ENCODE results near the gene POLL.
"Not testable (repeated sequence)": the region's sequence is repeated elsewhere in the genome, so short reads cannot be mapped to it uniquely, and the experiment has no call there.

POLL gene

DNA sequence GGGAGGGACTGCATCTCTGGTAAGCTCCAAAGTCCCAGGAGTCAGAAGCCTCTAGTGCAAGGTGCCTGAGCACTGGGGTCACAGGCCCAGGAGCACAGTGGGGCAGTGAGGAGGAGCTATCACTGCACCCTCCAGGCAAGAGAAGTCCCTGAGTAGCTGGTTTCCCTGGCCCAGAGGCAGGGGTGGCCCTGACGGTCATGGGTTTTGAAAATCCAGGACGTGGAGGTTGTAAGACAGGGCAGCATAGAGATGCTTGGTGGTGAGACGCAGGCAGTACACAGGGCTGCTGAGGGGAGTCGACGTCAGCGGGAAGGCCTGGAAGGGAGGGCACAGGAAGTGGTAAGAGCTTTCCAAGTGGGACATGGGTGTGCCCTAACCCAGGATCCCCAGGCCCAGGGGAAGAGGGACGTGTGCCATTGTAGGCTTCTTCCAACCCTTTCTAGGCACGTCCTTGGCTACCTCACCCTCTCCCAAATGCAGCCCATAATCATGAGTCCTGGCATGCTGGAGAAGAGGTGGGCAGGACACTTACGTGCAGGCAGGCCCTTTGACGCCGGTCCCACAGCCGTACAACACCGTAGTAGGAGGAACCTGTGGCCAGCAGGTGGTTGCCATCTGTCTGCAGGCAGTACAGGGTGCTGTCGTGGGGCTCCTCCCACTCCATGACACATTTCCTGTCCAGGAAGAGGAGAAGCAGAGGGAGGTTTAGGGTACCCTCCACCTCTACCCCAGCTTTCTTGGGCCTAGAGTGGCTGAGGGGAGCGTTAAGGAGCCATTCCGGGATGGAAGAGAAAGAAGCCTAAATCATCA is 23.2 kb upstream of the POLL start:
- DNase-seq: peak; percentile 20

DNA sequence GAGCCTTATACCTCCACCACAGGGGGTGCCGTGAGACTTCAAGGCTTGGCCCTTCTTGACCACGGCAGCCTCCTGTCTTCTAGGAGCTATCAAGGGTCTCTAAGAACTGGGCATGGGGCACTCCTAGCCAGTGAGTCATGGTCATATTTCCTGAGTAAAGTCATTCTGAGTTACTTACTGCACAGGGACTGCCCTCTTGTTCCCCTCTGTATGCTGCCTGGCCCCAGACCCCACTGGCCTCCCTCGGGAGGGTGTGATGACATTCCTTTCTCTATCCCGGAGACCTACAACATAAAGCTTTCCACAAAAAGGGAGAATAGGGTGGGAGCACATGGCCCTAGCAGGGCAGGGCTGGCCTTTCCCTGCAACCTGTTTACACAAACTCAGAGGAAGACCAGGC is 21.4 kb upstream of the POLL start:
- DNase-seq: no peak

DNA sequence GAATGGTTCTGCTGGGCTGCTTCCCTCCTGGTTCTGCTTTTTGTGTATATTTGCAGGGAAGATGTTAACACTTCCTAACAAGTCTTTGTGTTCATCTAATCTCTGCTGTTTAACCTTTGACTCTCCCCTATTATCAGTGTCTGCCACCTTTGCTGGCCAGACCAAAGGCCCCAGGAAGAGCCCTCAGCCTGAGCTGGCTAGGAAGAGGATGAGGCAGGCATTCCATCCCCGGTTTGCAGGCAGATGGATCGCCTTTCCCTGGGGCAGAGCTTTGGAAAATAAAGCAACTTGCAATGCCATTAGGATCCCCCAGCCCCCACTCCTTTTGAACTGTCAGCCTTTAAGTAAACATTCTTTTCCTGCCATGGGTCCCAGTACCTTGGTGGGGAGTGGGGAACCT is 19.1 kb upstream of the POLL start:
- DNase-seq: no peak

DNA sequence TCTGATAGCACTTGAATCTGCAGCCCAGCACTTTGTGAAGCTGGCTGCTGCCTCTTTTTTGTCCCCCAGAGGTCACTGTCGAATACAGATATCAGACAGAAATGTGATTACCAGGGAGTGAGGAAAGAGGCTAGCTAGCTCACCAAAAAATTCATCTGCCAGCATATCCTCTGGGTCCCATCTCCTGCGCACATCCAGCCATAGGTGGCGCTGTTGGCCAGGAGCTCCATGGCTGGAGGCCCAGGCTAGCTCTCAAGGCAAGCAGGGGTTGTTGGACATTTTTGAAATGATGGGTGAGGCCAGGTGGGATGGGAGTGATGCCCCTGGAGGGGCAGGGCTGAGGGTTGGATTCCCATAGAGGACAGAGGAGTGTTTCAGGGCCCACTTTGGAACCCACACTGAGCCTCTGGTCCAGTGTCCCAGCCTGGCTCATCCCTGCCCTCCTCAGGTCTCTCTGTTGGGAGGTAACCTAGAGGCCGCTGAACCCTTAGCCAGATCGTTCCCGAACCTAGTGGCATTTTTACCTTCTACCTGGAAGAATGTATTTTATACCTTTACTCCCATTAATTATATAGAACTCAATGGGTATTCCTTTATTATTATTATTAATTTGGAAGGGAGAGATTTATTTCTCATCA is 14.8 kb upstream of the POLL start:
- peak; percentile 93 for DNase-seq

DNA sequence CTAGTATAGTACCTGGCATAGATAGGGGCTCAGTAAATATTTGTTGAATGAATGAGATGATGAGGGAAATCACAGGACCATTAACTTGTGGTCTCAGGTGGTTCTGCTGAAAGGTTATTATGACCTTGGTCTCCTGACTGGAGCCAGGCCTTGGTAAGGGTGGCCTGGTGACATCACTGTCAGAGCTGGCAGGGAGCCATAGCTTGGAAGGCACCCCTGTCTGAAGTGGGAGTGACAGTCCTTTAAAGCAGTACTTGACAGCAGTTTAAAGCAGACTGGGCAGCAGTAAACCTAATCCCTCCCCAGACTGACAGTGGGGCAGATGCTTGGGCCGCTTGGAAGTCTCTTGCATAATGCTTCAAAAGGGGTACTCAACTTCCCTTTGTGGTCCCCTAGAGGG is 13.5 kb upstream of the POLL start:
- DNase-seq: peak; percentile 73

DNA sequence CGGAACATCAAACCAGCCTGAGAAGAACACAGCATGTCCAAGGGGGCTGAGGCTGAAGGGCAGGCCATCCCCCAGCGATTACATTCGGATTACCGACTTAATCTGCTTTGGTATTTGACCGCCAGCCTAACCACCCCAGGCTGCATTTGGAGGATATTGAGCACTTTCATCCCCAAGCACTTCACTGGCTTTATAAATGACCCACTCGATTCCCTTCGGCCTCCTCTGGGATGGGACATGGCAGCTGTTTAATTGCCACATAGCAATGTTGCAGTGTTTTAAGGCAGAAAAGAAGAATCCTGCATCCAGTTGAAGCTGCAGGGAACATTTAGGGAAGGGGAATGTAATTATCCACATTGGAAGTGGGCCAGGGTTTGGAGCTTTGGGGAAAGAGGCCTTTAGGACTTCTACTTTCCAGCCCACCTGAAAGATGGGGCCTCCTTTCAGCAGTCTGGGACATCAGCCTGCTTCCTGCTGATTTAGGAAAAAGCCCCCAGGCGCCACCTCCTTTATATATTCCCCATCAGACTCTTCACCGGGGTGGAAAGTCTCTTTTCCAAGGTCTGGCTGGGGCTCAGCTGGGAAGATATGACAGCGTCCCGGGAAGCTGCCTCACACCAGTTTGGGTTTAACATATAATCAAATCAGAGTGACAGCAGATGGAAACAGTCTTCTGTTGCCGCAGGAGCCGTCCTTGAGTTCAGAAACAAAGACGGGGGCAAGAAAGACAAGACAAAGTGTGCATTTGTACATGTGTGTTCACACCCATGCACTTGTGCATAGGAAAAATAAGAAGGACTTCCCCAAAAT is 9.2 kb upstream of the POLL start:
- DNase-seq: peak; percentile 87

DNA sequence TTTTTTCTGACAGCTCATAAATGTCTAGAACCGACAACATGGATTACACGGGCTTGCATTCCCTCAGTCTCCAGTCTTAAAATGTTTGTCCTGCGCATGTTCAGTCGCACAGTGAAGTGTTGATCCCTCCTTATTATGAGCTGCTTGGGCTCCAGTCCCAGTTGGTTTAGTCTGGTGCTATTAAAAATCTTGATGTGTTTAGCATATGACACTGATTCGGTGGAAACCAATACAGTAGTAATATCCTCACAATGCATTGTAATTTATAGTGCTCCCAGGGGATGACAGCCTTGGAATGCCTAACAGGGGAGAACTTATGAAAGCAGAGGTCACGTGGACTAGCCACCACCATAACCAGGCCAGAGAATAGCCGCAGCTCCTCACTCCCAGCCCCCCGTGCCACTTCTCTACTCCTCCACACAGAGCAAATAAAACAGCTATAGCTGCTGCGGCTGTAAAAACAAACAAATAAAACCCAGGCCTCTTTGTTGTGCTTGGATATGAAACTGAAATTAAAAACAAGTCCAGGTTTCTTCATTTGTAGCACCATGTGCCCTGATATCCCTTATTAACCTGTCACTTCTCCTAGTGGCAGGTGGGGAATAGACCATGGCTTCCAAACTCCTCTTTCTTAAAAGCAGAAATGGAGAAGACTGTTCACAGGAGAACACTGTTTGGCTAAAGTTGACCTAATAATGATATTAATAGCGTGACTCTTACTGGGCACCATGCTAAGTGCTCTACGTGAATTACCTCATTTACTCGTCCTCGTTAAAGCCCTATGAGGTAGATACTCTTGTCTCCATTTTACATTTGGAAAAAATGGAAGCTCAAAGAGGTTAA is 7.8 kb upstream of the POLL start:
- DNase-seq: no peak

DNA sequence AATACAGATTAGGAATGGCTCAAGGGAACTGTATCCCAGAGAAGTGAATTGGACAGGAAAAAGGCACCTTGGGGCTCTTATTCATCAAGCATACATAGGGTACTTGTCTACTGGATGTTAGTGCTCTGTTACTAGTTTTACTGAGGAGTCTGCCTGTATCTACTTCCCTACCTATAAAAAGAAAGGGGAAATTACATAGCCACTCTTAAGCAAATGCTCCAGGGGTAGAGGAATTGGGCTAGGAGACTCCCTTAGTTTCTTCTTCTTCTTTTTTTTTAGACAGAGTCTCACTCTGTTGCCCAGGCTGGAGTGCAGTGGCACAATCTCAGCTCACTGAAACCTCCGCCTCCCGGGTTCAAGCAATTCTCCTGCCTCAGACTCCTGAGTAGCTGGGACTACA is 5.3 kb upstream of the POLL start:
- DNase-seq: not testable (repeated sequence)

DNA sequence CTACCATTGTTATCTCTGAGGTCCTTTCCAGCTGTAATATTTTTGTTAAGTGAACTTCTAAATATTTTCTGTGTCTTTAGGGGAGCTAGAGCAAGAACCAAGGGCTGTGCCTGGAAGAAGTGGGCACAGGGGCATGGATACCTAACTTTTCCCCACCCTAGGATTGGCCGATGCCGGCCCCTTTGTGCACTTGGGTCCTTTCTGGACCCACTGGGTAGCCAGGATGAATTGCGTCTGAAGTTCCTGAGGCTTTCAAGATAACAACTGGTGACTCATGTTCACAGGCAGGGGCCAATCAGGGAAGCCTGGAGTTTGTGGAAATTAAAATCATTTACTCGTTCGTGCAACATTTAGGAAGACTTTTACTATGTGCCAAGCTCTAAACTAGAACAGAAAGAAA is 822 bp upstream of the POLL start:
- no peak for DNase-seq

DNA sequence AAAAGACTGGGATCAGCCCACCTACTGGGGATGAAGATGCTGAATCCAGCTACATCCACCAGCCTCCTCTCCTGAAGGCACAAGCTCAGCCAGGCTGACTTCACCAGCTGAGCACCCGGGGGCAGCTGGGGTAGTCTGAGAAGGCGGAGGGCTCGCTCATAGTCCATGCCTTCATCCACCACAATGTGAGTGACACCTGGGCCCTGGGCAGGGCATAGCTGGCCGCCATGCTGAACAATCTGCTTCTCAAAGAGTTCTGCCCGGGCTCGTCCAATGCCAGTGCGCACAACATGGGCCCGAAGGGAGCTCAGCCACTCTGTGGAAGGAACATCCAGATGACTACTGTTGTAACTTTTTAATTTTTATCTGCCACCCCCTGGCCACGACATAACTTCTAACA is 2.2 kb downstream of the POLL start:
- DNase-seq: no peak

DNA sequence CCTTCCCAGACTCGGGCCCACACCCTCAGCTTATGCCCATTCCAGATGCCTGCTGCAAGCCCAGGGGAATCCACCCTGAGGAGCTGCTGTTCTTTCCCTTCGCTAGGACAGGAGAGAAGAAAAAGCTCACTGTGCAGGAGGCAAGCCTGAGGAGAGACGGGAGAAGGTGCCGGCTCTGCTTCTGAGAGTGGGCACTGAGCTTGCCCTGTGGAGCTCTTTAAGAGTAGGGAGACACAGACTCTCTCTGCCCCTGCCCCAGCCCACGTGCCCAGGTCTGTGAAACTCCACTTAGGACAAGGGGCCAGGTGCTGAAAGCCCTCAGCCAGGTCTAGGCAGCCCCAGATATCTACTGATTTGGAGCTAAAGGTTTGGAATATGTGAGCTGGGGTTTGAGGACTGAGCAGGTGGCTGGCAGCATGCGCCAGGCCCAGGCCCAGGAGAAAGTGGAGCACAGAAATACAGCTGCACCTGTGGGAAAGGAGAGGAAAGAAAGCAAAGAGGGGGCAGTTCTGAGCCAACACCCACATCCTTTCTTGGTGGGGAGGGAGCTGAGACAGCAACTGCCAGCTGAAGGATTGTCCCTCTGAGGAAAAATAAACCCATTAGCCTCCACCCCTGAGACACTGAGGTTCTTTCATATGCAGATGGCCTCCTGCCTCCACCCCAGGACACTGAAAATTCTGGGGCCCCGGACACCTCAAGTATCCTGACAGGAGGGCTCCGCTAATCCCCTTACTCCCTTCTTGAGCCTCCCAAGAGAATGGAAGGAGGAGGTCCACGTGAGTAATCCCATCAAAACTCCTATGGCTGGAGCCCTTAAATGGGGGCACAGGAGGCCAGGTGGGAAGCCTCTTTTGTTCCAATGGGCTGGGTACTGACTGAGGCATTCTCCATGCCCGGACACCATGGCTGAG is 7.3 kb downstream of the POLL start:
- peak; percentile 67 for DNase-seq

DNA sequence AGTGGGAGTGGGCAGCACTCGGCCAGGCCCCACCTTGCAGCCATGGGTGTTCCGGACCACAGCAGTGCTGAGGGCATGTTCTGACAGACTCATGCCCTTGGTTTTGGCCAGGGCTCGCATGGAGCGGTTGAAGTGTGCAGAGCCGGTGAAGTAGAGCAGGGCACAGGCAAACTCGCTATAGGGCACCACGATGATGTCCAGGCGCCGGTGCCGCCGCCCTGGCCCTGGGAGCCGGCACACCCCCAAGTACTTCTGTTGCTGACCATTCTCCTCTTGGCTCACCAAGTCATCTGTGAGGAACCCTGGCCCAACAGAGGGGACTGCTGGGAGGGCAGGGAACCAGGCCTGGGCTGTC is 8.6 kb downstream of the POLL start:
- no peak for DNase-seq

DNA sequence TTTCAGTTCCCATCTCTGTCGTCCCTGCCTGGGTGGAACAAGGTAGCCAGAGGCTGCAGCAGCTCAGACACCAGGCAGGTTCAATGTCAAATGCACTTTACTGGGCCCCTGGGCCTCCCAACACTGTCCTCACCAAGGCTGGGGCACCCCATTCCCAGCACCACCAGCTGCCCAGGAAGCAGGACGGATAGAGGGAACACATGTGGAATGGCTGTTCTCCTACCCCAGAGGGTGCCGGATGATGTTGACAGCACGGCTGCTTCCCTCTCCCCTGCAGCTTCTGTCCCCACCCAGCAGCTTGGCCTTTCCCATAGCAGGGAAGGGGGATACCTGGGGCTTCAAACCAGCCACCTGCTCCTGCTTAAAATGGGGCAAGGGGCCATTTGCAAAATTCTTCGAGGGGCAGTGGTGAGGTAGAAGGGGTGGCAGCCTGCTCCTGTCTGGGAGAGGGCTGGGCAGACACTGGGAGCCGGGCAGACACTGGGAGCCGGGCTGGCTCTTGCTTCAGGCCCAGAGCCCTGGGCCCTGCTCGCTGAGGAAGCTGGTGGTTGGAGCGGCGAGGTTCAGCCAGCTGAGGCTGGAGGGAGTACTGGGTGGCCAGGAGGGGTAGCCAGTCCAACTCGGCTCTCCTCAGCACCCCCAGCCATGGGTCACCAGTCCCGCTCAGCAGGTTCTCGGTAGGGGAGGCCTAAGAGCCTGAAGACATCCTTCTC is 9.1 kb downstream of the POLL start:
- no peak for DNase-seq

DNA sequence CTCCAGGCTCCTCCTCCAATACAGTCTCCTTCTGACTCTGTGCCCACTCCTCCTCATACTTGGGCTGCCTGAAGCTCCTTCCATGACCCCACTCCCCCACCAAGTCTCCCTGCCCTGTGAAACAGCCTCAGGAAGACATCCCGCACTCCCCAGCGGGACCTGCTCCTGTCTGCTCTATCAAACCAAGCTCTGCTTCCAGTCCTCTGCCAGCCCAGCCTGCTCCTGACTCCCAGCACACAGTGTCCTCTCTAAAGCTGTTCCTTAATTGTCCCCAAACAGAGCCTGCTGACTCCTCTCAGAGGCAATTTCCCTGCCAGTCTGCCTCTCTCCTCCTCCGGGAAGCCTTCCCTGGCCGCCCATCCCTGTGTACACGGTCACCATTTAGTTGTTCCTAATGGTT is 9.9 kb downstream of the POLL start:
- no peak for DNase-seq

DNA sequence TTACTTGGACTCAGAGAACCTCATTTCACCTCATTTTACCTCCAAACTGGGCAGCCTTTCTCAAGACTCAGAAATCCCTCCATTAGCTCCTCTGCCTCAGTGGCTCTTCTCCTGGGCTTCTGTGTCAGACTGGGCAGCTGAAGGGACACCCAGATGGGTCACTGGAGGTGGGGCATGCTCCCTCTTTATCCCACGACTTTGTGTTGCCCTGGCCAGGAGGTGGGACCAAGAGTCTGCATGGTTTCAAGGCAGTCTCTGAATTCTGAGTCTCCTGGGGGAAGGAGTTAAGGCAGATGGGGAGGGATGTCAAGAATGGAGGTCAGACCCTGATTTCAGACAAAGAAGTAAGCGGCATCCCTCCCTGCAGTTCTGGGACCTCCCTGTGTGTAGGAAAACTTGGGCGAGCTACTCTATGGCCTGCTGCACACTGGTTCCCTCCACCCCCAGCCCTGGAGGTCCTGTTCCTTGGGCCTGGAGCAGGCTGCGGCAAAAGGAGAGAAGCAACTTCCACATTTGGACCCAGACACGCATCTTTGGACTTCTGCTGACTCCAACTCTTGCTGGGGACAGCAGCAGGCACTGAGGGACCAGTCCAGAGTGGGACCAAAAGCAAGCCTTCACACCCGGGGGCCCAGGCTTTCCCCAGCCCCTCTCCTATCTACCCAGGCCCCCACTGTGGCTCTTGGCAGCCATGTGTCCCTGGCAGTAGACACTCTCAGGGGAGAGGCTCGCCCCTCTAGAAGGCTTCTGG is 10.8 kb downstream of the POLL start:
- DNase-seq: no peak

DNA sequence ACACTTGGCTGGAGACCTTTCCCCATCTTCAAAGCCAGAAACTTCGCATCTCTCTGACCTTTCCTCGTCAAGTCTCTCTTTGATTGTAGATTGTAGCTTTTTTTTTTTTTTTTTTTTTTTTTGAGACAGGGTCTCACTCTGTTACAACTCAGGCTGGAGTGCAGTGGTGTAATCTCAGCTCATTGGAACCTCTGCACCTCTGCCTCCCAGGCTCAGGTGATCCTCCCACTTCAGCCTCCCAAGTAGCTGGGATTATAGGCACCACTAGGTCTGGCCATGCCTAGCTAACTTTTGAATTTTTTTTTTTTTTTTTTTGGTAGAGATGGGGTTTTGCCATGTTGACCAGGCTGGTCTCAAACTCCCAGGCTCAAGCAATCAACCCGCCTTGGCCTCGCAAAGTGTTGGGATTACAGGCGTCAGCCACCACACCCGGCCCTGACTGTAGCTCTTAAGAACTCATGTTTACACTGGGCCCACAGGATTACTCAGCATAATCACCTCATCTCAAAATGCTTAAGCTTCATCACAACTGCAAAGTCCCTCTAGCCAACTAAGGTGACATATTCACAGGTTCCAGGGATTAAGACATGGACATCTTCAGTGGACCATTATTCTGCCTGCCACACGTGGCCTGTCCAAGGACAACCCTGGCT is 11.7 kb downstream of the POLL start:
- DNase-seq: peak; percentile 84

DNA sequence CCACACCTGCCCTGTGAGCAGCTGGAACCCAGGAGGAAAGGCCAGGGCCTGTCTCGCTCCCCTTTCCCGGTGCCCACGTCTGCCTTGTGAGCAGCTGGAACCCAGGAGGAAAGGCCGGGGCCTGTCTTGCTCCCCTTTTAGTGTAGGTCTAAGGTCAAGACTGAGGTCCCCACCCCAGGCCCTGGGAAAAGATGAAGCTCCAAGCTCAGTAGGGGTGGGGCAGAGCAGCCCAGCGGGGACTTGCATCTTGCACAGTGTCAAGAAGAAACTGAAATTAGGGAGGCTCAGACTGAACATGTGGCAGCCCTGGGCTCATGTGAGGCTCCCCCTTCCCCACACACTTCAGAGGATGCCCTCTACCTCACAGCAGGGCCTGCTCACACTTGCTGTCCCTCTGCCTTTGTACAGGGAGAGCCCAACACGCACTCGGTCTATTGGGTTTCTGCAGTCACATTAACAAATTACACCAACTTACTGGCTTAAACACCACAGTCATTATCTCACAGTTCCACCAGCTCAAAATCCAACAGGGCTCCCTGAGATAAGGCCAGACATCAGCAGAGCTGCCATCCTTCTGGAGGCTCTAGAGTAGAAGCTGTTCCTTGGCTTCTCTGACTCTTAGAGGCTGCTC is 12.4 kb downstream of the POLL start:
- no peak for DNase-seq

DNA sequence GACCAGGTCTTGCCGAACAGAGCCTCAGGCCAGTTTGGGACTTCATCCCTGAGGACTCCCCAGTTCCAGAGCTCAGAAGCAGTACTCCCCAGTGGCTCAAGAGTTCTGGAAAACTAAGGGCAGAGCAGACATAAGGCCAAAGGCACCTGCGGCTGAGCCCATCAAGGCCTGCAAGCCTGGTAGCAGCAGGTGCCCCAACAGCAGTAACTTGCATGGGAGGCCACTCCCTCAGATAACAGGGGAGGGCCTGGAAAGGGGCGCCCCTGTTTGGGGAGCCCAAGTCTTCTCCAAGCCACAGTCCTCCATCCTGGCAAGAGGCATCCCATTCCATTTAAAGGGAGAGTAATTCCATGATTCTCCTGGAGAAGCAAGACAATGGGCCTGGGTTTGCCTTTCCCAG is 13.0 kb downstream of the POLL start:
- no peak for DNase-seq

Measured in NCI-H82 (cell line).